A673 (cell line): ENCODE measurements around the gene CD248. TPM values are rescaled to one million over a fixed set of nuclear protein-coding genes. Genes with fewer than 3 reads are reported as not detected.
A peak's percentile ranks its signal among the peaks of the same experiment; 100 is the strongest.

Experiments used
- BruUV-seq: library from RNA; stranded (reverse); fragments of 400-500 nt; replicated peaks from 2 replicates; lab custom pipeline; 2021; lab: Mats Ljungman, UMichigan
- CTCF ChIA-PET: fragments of 300-600 bp; sonication (Branson Sonifier 250); formaldehyde crosslinking; loops from one replicate; lab custom pipeline; 2022; ENCODE audit warnings: antibody characterized with exemption; lab: Charles Lee
- POLR2A ChIA-PET: fragments of 300-600 bp; sonication (Branson Sonifier 250); formaldehyde crosslinking; loops from one replicate; lab custom pipeline; 2022; ENCODE audit warnings: antibody characterized with exemption; ENCODE audit not compliant: low non-redundant PET; lab: Charles Lee
- DNase-seq: peaks from one replicate; pipeline ENCODE4 v3.0.0-alpha.2; 2015; ENCODE audit warnings: low spot score
- H3K27ac ChIP-seq: fragments of 200-600 bp; sonication (generic); 2 replicates; pipeline ENCODE4 v1.5.1; 2016; ENCODE audit warnings: mixed run types, low read depth, mild to moderate bottlenecking, mixed read lengths, antibody characterized with exemption, low read length; ENCODE audit not compliant: poor library complexity, severe bottlenecking
- H3K27me3 ChIP-seq: fragments of 200-600 bp; sonication (generic); replicated peaks from 2 replicates; pipeline ENCODE4 v1.6.1; 2017; ENCODE audit warnings: mixed run types, low read depth, mild to moderate bottlenecking, mixed read lengths, antibody characterized with exemption, low read length; ENCODE audit not compliant: insufficient read depth, poor library complexity
- H3K36me3 ChIP-seq: fragments of 200-600 bp; sonication (generic); 2 replicates; pipeline ENCODE4 v1.6.1; 2016; ENCODE audit warnings: mixed run types, mild to moderate bottlenecking, mixed read lengths, antibody characterized with exemption, low read length; ENCODE audit not compliant: insufficient read depth, poor library complexity, severe bottlenecking
- H3K4me1 ChIP-seq: fragments of 200-600 bp; sonication (generic); 2 replicates; pipeline ENCODE4 v1.6.1; 2017; ENCODE audit warnings: mixed run types, mild to moderate bottlenecking, mixed read lengths, antibody characterized with exemption, low read length; ENCODE audit not compliant: insufficient read depth, poor library complexity, severe bottlenecking
- H3K4me3 ChIP-seq: fragments of 200-600 bp; sonication (generic); 2 replicates; pipeline ENCODE4 v1.5.1; 2016; ENCODE audit warnings: low read depth, mixed run types, mild to moderate bottlenecking, mixed read lengths, low read length; ENCODE audit not compliant: poor library complexity, severe bottlenecking
- H3K9me3 ChIP-seq: fragments of 200-600 bp; sonication (generic); 2 replicates; pipeline ENCODE4 v1.6.1; 2016; ENCODE audit warnings: mixed run types, low read depth, mild to moderate bottlenecking, mixed read lengths, antibody characterized with exemption, low read length; ENCODE audit not compliant: poor library complexity, severe bottlenecking
- CTCF ChIP-seq: fragments of 300-800, 200-600 bp; sonication (generic); conservative IDR thresholded peaks from 2 replicates; pipeline ENCODE4 v1.5.1; 2017; ENCODE audit warnings: low read depth, mild to moderate bottlenecking, antibody characterized with exemption, low read length, moderate library complexity, mixed read lengths
- EZH2 ChIP-seq: fragments of 200-600 bp; sonication (generic); IDR thresholded peaks from 2 replicates; pipeline ENCODE4 v1.6.1; 2017; ENCODE audit warnings: borderline replicate concordance, low read depth, mild to moderate bottlenecking, mixed read lengths, antibody characterized with exemption, low read length; ENCODE audit not compliant: poor library complexity, severe bottlenecking
- intact Hi-C: fragments of 100-400 bp; cut with micrococcal nuclease; formaldehyde crosslinking; loops from one replicate; pipeline ENCODE4 v1.10.0; 2022; ENCODE audit not compliant: unreplicated experiment
- total RNA-seq: library from RNA; stranded (reverse); gene quantifications from 2 replicates; pipeline ENCODE4 v1.2.3, GENCODE V29; 2021

The CD248 gene
- total RNA-seq, 1 experiment from 2014 or later = 97.8 TPM

GRCh38 chr11:66327171-66328030 is 10.6 kb upstream of the CD248 start:
- Histone ChIP-seq H3K27ac (peak overlapping the region; percentile 59), H3K4me3 (no peak overlapping the region), H3K9me3 (no peaks in the 10 kb centered on the region), H3K4me1 (peaks cover 24% of the 10 kb centered on the region), H3K27me3 (no peaks in the 10 kb centered on the region), H3K36me3 (no peaks in the 10 kb centered on the region)
- no peak for DNase-seq
- CTCF ChIA-PET = interaction anchor here (0.5 to 1.6 kb wide), 3 partner anchors 15 to 55 kb away, joined by 3 to 12 read pairs (median 5); no protein-coding TSS in a partner anchor
- BruUV-seq = no TSS peak
- TF ChIP-seq EZH2 (no peak), CTCF (no peak)
- POLR2A ChIA-PET = interaction anchor here (1.0 kb wide), 1 partner anchor 15 kb away, joined by 3 read pairs; no protein-coding TSS in a partner anchor
- intact Hi-C loops = loop anchor here (1.0 to 5.0 kb wide), 2 partner anchors 15 to 105 kb away; no protein-coding TSS in a partner anchor

DNA sequence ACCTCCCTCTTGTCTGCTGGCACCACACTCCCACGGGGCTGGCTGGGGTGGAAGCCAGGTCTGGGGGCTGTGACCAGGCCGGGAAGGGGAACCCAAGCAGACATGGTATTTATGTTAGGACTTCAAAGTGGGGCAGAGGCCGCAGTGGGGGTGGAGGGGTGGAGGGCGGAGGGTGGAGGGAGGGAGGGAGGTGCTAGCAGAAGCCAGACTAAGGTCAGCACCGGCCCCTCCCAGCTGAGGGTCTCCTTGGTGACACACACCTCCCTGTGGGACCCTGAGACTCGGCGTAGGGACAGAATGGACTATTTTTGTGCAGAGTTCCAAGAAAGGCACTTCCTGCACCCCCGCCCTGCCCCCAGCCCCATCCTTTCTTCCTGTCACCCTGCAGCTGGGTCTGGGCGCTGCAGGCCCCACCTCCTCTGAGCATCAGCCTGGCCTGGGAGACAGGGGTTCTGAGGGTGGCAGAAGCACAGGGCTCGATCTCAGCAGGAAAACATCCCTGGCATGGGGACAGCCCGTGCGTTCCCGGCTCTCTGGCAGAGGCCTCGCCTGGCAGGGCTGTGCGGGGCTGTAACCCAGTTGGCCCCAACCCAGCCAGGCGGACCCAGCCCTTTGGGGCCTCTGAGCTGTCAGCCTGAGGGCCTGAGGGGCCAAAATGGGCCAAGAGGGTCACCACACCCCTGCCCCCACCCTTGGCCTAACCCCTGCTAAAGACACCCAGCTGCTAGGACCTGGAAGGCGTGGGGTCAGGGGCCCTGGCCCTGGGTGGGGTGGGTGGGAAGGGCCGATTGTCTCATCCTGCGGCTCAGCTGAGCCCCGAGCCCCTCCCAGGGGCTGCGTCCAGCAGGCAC is 9.6 kb upstream of the CD248 start:
- H3K4me1 ChIP-seq = peaks cover 24% of the 10 kb centered on the region
- TF ChIP-seq CTCF (no peak), EZH2 (no peak)
- BruUV-seq = no TSS peak
- H3K27ac ChIP-seq = peak overlapping the region; percentile 59
- no peaks in the 10 kb centered on the region for H3K27me3 ChIP-seq
- H3K4me3 ChIP-seq = no peak overlapping the region
- intact Hi-C loops = loop anchor here (5.0 kb wide), 1 partner anchor 104 kb away; no protein-coding TSS in a partner anchor
- no peaks in the 10 kb centered on the region for H3K36me3 ChIP-seq
- CTCF ChIA-PET = interaction anchor here (0.5 to 1.6 kb wide), 3 partner anchors 14 to 56 kb away, joined by 3 to 12 read pairs (median 5); no protein-coding TSS in a partner anchor
- no peaks in the 10 kb centered on the region for H3K9me3 ChIP-seq
- no peak for DNase-seq
- POLR2A ChIA-PET = interaction anchor here (1.0 kb wide), 1 partner anchor 14 kb away, joined by 3 read pairs; no protein-coding TSS in a partner anchor

DNA sequence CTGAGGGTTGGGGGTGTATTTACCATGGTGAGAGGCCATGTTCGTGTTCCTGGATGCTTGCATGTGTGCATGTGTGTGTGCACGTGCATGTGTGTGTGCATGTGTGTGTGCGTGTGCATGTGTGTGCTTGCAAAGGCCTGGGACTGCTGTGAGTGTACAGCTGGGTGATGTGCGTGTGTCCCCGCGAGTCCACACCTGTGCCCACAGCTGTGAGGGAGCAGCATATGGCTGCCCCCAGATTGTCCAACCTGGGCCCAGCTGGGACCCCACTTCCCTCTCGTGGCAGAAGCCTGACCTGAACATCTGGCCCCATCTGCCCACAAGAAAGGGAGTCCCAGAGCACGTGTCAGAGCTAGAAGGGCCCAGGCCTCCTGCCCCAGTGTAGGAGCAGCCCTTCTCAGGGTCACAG is 8.4 kb upstream of the CD248 start:
- intact Hi-C loops = loop anchor here (5.0 kb wide), 1 partner anchor 103 kb away; no protein-coding TSS in a partner anchor
- Histone ChIP-seq H3K4me1 (peaks cover 24% of the 10 kb centered on the region), H3K27ac (peak overlapping the region; percentile 50), H3K36me3 (no peaks in the 10 kb centered on the region), H3K27me3 (no peaks in the 10 kb centered on the region), H3K9me3 (no peaks in the 10 kb centered on the region), H3K4me3 (no peak overlapping the region)
- no peak for TF ChIP-seq CTCF
- TF ChIP-seq EZH2 = no peak
- POLR2A ChIA-PET = no interaction called here
- CTCF ChIA-PET = no interaction called here
- BruUV-seq = no TSS peak
- DNase-seq = no peak
